ENCODE data around the gene NOL3.

Gene NOL3

DNA sequence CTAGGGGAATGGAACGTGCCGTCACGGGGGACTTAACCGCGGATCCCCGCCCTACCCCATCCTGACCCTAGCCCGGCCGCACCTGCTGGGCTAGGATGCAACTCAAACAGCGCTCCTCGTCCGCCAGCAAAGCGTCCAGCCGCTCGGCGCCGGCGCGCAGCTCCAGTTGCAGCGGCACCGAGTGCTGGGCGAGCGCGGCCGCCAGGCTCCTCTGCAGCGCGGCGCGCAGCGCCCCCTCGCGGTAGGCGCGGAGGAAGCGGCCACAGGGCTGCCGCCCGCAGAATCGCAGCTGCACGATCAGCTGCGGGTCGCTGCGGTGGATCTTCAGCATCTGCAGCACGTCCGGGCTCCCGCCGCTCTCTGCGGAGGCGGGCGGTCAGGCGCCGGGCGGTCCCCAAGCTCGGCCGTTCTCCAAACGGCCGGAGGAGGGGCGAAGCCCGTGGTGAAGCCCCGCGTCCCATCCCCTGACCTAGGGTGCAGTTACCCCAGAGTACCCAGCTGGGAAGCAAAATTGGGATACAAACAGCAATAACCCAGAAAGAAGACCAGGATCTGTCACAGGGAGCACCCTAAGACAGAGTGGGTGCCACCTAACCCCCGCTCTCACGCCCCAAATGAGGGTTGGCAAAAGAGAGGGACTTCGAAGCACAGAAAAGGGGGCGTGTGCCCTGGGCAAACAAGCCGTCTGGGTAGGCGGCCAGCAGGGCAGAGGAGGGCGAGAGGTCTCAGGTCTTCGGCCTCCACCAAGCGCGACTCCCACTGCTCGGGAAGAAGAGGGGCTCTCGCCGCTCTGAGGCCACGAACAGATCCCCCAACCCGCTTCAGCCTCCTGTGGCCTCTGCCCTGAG, 14.8 kb upstream of the NOL3 start:
- peak; percentile 95 for DNase-seq (ENCODE audit: low spot score)

DNA sequence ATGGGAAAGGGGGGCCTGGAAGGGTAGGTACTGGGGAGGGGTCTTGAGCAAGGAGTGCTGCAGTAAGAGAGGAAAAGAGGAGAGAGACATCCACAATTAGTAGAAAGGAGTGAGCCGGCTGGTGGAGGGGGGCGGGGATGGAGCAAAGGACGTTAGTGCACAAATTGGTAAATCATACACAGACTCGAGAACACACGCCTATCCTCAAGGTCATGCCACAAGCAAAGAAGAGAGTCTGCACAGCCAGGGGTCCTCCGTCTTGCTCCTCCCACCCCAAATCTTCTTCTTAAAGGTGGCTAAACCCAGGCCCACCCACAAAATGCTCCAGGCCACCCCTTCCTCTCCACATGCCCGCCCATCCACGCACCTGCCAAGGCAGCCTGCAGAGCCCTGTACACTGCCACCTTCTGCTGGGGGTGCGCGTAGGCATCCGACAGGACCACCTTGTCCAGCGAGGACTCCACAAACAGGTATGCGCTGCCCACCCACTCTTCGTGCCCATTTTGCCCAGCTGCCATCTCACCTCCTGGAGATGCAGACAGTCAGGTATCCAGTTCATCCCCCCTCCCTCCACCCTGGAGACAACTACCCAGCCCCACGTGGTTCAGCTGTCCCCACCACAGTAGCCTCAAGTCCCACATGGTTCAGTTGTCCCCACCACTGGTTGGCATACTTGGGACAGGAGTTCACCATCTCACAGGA, 14.0 kb upstream of the NOL3 start:
- no peak for DNase-seq (ENCODE audit: low spot score)

DNA sequence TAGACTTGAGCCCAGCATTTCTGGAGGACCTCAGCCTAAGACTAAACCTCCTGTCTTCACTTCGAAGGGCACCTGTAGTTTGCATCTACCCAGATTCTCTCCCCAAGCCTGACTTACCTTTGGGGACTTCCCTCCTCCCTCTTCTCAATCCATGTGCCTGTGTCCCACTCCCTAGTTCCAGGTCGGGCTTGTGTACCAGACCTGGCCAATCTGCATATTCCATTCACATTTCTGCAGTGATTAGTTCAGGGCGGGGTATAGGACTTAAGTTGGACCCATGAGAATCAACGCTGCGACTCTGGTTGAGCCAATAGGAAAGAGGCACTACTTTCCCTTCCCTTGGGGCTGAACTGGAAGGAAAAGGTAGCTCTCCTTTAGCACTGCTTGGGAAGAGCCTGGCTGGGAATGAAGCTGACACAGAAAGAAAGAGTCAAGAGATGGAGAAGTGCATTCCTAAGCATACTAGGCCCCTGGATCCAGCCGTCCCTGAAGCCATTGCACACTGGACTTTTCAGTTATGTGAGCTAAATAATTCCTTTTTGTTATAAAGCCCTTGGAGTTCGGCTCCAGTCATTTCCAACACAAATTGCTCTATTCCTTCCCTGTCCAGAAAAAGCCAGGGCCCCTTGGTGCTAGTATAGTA, 13.1 kb upstream of the NOL3 start:
- DNase-seq (ENCODE audit: low spot score) = no peak

DNA sequence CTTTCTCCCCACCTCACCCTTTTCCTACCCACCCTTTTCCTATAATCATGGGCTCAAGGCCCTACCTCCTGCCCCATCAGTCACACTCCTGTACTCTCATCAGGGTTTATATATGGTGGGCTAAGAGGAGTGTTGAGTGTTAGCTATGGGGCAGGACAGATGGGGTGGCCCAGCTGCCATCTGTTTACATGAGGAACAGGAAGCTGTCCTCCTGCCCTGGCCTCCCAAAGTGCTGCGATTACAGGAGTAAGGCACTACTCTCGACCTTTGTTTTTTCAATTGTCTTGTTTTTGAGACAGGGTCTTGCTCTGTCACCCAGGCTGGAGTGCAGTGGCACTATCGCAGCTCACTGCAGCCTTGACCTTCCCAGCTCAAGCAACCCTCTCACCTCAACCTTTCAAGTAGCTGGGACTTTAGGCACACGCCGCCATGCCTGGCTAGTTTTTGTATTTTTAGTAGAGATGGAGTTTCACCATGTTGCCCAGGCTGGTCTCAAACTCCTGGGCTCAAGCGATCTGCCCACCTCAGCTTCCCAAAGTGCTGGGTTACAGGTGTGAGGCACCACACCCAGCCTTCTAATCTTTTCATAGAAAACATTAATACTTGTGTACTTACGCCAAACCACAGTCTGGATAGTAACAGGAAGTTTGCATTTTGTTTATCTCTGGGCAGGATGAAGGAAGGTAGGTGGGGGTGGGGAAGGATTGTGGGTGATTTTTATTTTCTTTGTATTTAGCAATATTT, 12.3 kb upstream of the NOL3 start:
- no peak for DNase-seq (ENCODE audit: low spot score)

DNA sequence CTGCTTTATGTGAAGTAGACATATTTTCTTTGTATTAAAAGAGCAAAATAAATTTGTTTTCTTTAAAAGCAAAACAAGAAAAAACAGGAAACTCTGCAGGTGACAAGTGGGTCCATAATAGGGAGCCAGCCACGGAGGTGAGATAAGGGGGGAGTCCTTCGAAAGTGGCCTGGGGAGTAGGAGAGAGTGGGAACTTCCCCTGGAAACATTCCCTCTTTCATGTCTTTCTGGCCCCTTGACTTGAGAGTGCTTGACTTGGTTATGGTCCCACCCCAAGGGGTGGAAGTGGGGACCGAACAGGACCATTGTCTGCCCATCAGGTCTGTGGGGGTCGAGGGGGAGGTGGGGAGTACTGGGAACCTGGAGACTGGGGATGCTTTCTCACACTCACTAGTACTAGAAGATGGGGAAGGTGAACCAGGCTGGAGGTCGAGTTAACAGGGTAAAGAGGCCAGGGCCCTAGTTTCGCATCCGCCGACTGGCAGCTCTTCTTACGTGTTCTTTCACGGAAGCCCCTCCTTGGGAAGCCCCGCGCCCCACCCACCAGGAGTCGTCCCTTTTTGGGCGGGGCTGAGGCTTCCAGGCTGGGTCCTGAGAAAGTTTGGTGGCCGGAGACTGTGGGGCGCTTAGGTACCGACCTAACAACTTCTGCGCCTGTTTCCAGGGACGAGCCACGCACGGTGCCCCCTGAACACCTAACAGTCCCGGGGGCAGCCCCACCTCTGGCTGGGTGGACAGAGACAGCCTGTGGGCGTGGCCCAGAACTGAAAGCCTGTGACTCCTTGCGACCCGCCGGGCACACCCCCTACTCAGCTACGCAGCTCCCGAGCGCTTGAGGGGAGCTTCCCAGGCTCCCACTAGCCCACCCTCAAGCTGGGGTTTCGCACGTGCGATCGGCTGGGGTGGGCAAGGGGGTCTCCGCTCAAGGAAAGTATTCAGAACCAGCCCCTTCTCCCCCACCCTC, 11.4 kb upstream of the NOL3 start:
- DNase-seq (ENCODE audit: low spot score) = peak; percentile 59

DNA sequence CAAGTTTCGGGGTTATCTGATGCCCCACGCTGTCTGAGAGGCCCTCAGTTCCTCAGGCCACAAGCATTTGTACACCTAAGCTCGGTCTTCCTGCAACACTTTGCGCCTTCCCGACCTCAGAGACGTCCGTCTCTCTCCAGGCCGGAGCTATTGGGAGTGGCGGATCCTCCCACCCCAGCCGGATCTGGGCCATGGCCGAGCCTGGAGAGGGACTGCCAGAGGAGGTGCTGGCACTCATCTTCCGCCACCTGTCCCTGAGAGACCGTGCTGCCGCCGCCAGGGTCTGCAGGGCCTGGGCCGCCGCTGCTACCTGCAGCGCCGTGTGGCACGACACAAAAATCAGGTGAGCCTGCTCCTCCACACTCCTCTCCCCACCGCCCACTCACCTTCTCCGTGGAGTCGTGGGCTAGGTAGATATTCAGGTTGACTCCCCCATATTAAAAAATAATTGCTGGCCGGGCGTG, 8.7 kb upstream of the NOL3 start:
- no peak for DNase-seq (ENCODE audit: low spot score)

DNA sequence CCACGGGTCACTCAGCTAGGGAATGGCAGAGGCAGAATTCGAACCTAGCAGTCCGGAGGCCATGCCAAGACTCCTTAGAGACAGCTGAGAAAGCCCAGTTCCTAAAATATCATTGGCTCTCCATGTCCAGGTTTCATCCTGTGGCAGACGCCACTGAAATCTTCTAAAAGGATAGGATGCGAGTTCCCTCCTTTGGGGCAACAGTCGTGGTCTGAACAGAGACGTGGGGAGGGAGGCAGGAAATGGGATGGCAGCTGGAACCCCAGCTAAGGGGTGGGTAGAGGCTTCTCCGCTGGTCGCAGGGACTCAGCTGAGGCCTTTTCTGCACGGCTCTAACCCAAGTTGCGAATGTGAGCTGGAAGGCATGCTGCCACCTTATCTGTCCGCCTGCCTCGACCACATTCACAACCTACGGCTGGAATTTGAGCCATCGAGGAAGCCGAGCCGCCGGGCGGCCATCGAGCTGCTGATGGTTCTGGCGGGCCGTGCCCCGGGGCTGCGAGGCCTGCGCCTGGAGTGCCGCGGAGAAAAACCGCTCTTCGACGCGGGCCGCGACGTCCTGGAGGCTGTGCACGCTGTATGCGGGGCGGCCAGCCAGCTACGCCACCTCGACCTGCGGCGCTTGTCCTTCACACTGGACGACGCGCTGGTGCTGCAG, 7.7 kb upstream of the NOL3 start:
- DNase-seq (ENCODE audit: low spot score) = no peak

DNA sequence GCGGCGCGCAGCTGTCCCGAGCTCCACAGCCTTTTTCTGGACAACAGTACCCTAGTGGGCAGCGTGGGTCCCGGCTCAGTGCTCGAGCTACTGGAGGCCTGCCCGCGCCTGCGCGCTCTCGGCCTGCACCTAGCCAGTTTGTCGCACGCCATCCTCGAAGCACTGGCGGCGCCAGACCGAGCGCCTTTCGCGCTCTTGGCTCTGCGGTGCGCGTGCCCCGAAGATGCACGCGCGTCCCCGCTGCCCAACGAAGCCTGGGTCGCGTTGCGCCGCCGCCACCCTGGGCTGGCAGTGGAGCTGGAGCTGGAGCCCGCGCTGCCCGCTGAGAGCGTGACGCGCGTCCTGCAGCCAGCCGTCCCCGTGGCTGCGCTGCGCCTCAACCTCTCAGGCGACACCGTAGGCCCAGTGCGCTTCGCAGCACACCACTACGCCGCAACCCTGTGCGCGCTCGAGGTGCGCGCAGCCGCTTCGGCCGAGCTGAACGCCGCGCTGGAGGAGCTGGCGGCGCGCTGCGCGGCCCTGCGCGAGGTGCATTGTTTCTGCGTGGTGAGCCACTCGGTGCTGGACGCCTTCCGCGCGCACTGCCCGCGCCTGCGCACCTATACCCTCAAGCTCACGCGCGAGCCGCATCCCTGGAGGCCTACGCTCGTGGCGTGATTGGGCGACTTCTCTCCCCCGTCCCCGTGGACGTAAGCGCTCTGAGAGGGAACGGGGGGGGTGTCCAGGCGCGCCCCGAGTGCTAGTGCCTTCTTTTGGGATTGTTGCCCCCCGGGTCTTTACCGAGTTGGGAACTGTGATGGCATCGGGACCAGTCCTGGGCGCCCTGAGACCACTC, 7.0 kb upstream of the NOL3 start:
- DNase-seq (ENCODE audit: low spot score) = no peak

DNA sequence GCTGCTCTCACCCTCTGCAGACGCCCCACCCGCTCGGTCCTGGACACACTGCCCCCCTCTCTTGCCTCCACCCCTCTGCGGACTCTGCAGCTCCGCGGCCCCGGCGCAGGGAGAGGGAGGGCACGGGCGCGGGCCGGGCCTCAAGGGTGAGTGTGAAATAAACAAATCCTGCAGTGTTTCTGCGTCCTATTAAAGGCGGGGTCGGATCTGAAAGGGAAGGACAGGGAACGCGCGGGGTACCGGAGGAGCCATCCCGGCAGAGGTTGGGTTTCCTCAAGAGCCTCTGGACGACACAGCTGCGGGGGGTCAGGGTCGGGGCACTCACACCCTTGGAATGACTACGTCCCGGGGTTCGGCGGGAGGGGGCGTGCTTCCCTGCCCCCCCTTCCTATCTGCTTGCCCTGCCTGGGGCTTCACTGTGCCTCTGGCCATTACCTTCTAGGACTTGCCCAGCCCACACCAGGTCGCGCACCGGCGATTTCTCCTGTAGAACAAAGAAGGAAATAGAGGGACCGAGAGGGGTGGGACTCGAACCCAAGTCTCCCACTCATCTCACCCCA, 6.3 kb upstream of the NOL3 start:
- no peak for DNase-seq (ENCODE audit: low spot score)

DNA sequence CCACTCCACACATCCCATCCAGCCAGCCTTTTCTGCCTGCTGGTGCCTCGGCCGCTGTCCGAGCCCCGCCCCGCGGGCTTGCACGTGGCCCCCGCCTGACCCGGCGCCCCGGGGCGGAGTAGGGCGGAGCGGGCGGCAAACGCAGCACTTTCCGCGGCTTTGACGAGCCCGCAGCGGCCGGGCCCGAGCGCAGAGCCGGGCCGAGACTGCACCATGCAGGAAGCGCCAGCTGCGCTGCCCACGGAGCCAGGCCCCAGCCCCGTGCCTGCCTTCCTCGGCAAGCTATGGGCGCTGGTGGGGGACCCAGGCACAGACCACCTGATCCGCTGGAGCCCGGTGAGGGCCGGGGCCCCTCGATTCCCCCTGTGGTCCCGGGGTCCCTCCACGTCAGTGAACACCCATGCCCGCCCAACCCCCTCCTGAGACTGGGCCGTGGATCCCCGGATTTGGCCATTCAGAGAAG, 5.7 kb upstream of the NOL3 start, which contains the start of gene HSF4:
TSS of gene HSF4 (plus strand) at position 147 of the 463 bp plus-strand sequence. CDS start at position 214, 67 bp downstream.
- peak; percentile 73 for DNase-seq (ENCODE audit: low spot score)

DNA sequence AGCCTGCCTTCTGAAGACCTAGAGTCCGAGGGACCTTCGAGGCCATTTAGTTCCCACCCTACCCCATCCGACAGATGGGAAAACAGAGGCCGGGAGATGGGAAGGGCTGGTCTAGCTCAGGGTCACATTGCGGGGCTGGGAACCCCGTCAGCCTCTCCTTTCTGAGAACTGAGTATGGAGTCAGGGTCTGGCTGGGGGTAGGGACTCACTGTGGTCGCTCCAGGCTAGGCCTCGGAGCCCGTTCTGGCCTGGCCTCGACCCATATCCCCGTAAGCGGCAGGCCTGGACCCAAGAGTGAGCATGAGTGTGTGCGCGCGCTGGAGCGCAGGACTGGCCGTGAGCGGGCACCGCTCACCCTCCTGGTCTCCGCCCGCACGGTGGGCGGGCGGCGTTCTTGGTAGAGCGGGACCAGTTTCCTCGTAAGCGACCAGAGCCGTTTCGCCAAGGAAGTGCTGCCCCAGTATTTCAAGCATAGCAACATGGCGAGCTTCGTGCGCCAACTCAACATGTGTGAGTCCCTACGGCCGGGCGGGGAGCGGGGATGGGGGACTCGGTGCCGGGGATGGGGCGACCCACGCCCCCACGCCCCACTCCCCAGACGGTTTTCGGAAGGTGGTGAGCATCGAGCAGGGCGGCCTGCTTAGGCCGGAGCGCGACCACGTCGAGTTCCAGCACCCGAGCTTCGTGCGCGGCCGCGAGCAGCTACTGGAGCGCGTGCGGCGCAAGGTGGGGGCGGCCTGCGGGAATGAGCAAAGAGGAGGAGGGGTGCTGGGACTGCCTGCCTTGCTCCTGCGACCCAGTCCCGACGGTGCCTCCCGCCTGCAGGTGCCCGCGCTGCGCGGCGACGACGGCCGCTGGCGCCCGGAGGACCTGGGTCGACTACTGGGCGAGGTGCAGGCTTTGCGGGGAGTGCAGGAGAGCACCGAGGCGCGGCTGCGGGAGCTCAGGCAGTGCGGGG, 4.9 kb upstream of the NOL3 start:
- no peak for DNase-seq (ENCODE audit: low spot score)

DNA sequence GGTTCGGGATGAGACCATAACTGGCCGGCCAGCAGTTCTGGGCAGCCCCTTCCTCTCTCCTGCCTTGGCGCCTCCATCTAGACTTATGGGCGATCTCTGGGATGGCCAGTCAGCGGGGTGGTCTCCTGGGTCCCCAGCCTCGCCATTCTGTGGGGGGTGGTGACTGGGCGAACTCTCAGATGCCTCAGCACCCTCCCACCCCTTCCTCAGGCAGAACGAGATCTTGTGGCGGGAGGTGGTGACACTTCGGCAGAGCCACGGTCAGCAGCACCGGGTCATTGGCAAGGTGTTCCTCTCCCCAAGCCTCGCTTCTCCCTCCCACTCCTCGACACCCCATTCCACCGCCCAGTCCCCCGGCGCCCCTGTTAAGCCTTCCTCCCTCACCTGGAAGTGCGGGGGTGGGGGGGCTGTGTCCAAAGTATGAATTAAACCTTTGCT, 4.2 kb upstream of the NOL3 start:
- DNase-seq (ENCODE audit: low spot score) = no peak

DNA sequence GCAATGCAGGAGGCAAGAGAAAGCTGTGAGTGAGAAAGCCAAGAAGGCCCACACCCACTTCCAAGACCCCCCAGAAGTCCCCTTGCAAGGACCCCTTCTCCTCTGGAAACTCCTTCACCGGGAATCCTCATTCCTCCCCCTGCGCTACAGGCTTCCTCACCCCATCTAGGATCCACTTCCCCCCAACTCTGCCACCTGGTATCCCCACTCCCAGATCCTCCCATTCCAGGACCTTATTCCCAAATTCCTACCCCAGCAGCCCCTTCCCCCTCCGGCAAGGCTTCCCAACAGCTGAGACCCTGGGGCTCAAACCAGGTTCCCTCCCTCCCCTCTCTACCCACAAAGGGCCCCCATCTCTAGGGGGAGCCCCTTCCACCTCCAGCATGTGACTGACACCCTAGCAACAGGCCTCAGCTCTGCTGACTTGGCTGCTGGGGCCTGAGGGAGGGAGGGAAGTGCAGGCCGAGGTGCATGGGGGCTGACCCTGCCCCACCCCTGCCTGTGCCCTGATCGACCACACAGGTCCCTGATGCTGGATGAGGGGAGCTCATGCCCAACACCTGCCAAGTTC, 3.7 kb upstream of the NOL3 start:
- DNase-seq (ENCODE audit: low spot score) = no peak

DNA sequence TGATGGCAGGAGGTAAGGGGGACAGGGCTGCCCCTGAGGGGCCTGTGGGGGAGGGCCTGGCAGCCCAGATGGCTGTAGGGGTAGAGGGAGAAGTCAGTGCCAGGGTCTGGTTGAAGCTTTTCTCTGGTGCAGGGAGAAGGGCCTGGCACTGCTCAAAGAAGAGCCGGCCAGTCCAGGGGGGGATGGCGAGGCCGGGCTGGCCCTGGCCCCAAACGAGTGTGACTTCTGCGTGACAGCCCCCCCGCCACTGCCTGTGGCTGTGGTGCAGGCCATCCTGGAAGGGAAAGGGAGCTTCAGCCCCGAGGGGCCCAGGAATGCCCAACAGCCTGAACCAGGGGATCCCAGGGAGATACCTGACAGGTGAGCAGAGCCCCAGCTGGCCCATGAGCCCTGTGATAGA, 2.8 kb upstream of the NOL3 start:
- no peak for DNase-seq (ENCODE audit: low spot score)

DNA sequence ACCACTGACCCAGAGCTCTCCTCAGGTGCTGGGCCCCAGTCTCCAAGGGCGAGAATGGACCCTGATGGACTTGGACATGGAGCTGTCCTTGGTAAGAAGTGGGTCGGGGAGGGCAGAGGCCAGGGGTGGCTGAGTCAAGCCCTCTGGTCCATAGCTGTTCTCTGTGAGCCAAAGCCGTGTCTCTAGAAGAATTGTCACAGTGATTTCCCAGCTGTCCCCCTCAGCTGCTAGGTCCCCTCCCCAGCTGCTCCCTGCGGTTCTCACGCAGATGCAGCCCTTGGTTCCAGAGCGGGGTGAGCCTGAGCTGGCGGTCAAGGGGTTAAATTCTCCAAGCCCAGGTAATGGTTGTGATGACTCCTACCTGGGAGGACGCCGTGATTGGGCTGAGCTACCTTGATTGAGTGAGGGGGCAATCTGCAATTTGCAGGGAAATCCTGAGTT, 1.3 kb upstream of the NOL3 start:
- no peak for DNase-seq (ENCODE audit: low spot score)

DNA sequence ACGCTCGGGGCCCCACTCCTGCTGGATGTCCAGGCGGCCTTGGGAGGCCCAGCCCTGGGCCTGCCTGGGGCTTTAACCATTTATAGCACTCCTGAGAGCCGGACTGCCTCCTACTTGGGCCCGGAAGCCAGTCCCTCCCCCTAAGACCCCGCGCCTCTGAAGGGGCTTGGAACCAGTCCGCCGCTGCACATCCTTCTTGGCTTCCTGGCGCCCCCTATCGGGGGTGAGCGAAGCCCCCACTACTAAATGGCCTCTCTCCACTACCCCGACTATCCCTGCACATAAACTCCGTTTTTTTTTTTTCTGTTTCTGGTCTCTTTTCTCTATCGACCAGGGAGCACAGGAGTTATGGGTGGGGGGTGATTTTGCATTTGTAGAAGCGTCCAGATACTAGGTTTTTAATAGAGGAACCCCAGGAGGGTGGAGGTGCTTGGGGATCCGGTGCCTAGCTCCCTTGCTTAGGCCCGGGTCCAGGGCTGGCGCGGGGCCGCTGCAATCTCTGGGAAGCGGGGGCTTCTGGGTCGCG, 633 bp upstream of the NOL3 start:
- no peak for DNase-seq (ENCODE audit: low spot score)

All from HuH-7.5 (cell line).